RWPE2 (cell line): ENCODE data around the gene TIMM13.
"Not testable (repeated sequence)": the region's sequence is repeated elsewhere in the genome, so short reads cannot be mapped to it uniquely, and the experiment has no call there.

Experiments
- ATAC-seq: fragments of 200-7000 bp; cut with Tn5 transposase; 3 replicates; pipeline ENCODE4 v1.9.1; 2021; ENCODE audit warnings: low read depth
- DNase-seq: peaks from one replicate; pipeline ENCODE4 v3.0.0-alpha.2; 2020; ENCODE audit warnings: low spot score
- H3K27ac ChIP-seq: fragments of 450-650 bp; 2 replicates; pipeline ENCODE4 v1.5.1; 2017; ENCODE audit warnings: mild to moderate bottlenecking; ENCODE audit not compliant: poor library complexity, severe bottlenecking
- H3K27me3 ChIP-seq: fragments of 250-450 bp; sonication (Bioruptor Pico); 2 replicates; pipeline ENCODE4 v1.5.1; 2021; ENCODE audit warnings: mild to moderate bottlenecking, moderate library complexity; ENCODE audit not compliant: insufficient read depth, poor library complexity, severe bottlenecking
- H3K36me3 ChIP-seq: fragments of 250-450 bp; sonication (Bioruptor Pico); 2 replicates; pipeline ENCODE4 v1.5.1; 2020; ENCODE audit warnings: low read depth, mild to moderate bottlenecking, moderate library complexity
- H3K4me1 ChIP-seq: fragments of 250-450 bp; sonication (Bioruptor Pico); 2 replicates; pipeline ENCODE4 v1.5.1; 2021; ENCODE audit warnings: mild to moderate bottlenecking, moderate library complexity; ENCODE audit not compliant: insufficient read depth, poor library complexity, severe bottlenecking
- H3K4me3 ChIP-seq: fragments of 250-450 bp; sonication (Bioruptor Pico); 2 replicates; pipeline ENCODE4 v1.5.1; 2021; ENCODE audit warnings: mild to moderate bottlenecking, moderate library complexity; ENCODE audit not compliant: severe bottlenecking
- H3K9me3 ChIP-seq: fragments of 250-450 bp; sonication (Bioruptor Pico); 2 replicates; pipeline ENCODE4 v1.5.1; 2021; ENCODE audit warnings: mild to moderate bottlenecking, moderate library complexity; ENCODE audit not compliant: severe bottlenecking
- CTCF ChIP-seq: fragments of 450-650 bp; IDR thresholded peaks from one replicate; pipeline ENCODE4 v1.5.1; 2017; ENCODE audit warnings: mild to moderate bottlenecking, moderate library complexity; ENCODE audit not compliant: poor library complexity, severe bottlenecking

Gene TIMM13

GRCh38 chr19:2409352-2409912, 18.0 kb downstream of the TIMM13 start:
- no peak for ATAC-seq
- Histone ChIP-seq H3K4me3 (no peak overlapping the region), H3K36me3 (no peaks in the 10 kb centered on the region), H3K9me3 (no peaks in the 10 kb centered on the region), H3K4me1 (no peaks in the 10 kb centered on the region), H3K27me3 (no peaks in the 10 kb centered on the region), H3K27ac (no peak overlapping the region)
- no peak for TF ChIP-seq CTCF
- DNase-seq, result no peak

- Histone ChIP-seq H3K36me3 (no peaks in the 10 kb centered on the region), H3K4me1 (no peaks in the 10 kb centered on the region), H3K9me3 (no peaks in the 10 kb centered on the region), H3K27me3 (no peaks in the 10 kb centered on the region), H3K4me3 (no peak overlapping the region), H3K27ac (no peak overlapping the region)
- ATAC-seq, result no peak
- DNase-seq, result no peak
- no peak for TF ChIP-seq CTCF
Measured at GRCh38 chr19:2408247-2408646, 19.1 kb downstream of the TIMM13 start.

GRCh38 chr19:2399582-2399981, 27.8 kb downstream of the TIMM13 start:
- DNase-seq (no peak), ATAC-seq (no peak)
- TF ChIP-seq CTCF, result no peak
- H3K27ac ChIP-seq, result no peak overlapping the region
- no peaks in the 10 kb centered on the region for H3K36me3 ChIP-seq
- H3K4me1 ChIP-seq, result no peaks in the 10 kb centered on the region
- H3K27me3 ChIP-seq, result no peaks in the 10 kb centered on the region
- H3K9me3 ChIP-seq, result no peaks in the 10 kb centered on the region
- H3K4me3 ChIP-seq, result no peak overlapping the region

GRCh38 chr19:2398735-2399305, 28.6 kb downstream of the TIMM13 start:
- no peak for TF ChIP-seq CTCF
- H3K4me3 ChIP-seq, result no peak overlapping the region
- H3K36me3 ChIP-seq, result no peaks in the 10 kb centered on the region
- H3K4me1 ChIP-seq, result no peaks in the 10 kb centered on the region
- no peaks in the 10 kb centered on the region for H3K27me3 ChIP-seq
- no peak for DNase-seq
- H3K27ac ChIP-seq, result no peak overlapping the region
- no peaks in the 10 kb centered on the region for H3K9me3 ChIP-seq
- ATAC-seq, result no peak

- not testable (repeated sequence) for DNase-seq, ATAC-seq, H3K4me1 ChIP-seq, H3K36me3 ChIP-seq, H3K27ac ChIP-seq, H3K4me3 ChIP-seq, H3K27me3 ChIP-seq, H3K9me3 ChIP-seq
Measured at GRCh38 chr19:2397173-2397572, 30.2 kb downstream of the TIMM13 start.

GRCh38 chr19:2395293-2395829, 32.0 kb downstream of the TIMM13 start:
- H3K9me3 ChIP-seq, H3K27ac ChIP-seq, ATAC-seq, H3K4me3 ChIP-seq, H3K27me3 ChIP-seq, H3K36me3 ChIP-seq, DNase-seq, H3K4me1 ChIP-seq: not testable (repeated sequence)
